Kidney capillary endothelial cell (primary cell): Measurements from ENCODE around the gene DCTN5.
"Not testable (repeated sequence)": the region's sequence is repeated elsewhere in the genome, so short reads cannot be mapped to it uniquely, and the experiment has no call there.

Source experiments
- DNase-seq: peaks from one replicate; pipeline ENCODE4 v3.0.0-alpha.2; 2018; ENCODE audit warnings: low spot score

Gene DCTN5

DNA sequence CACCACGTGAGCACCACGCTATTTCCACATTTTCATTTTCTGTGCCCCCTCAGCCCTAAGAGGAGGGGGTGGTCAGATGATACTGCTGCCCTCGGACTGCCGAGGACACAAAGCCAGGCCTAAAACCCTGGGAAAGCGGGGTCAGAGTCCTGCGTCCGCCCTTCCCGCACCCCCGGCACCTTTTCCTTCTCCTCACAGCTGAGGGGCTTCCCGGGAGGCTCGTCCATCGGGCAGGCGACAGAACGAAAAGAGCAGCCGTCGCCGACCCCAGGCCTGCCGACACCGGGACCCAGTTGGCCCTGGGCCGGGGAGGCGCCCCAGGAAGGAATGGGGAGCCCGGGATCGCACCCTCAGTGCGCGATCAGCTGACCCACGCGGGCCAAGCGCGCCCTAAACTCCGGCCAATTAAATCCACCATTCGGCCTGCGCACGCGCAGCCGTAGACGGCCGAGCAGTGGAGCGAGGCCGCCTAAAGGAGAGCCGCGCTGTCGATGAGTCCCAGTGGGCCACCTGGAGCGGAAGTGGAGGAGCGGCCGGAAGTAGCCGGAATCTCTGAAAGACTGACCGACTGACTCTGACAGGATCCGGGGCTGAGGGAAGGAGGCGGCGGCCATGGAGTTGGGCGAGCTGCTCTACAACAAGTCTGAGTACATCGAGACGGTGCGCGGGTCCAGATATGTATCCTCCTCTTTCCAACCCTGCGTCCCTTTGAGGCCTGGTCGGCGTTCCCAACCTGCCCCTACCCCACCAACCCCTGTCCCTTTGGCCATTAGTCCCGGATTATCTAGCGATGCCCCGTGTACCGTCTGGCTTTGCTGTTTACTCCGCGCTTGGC lies at the start of gene DCTN5, which contains the start of gene PALB2:
TSS of gene DCTN5 (plus strand) at position 536 of the 835 bp plus-strand sequence. CDS start at position 613, 77 bp downstream.
TSS of gene PALB2 (minus strand) at position 380 of the 835 bp plus-strand sequence. CDS start at position 227, 153 bp downstream.
- peak; percentile 94 for DNase-seq

DNA sequence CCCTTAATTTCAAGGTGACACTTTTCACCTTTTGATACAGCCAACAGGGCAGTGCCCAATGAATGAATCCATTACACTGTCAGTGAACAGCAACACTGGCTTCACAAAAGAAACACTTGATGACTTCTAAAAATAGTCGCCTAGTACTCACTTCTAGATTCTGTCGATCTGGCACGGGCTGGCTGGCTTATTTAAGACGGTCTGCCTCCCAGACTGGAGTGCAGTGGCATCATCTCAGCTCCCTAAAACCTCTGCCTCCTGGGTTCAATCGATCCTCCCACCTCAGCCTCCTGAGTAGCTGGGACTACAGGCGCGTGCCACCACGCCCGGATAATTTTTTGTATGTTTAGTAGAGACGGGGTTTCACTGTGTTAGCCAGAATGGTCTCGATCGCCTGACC lies 47.1 kb upstream of the DCTN5 start:
- no peak for DNase-seq

DNA sequence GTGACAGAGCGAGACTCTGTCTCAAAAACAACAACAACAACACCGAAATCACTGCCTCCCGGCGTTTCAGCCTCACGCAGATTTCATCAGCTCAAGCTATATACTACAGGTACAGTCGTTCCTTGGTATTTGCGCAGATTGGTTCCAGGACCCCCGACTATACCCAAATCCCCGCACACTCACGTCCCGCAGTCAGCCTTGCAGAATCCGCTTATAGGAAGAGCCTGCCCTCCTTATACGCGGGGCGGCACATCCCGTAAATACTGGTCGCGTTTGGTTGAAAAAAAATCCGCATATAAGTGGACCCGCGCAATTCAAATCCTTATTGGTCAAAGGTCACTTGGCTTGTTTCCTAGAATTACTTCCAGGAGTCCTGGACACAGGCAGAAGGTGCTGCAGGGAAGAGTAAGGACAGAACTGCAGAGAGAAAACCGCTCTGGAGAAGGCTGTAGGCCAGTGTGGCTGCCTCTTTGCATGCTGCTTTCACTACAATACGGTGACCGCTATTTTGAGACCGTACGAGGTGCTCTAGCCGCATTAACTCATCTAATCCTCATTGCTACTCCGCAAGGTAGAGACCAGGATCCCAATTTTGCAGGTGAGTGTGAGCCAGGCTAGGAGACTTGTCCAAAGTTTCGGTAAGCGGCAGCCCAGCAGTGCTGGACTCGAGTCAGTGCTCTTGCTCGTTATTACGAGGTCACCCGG lies 45.9 kb upstream of the DCTN5 start:
- DNase-seq: peak; percentile 12

DNA sequence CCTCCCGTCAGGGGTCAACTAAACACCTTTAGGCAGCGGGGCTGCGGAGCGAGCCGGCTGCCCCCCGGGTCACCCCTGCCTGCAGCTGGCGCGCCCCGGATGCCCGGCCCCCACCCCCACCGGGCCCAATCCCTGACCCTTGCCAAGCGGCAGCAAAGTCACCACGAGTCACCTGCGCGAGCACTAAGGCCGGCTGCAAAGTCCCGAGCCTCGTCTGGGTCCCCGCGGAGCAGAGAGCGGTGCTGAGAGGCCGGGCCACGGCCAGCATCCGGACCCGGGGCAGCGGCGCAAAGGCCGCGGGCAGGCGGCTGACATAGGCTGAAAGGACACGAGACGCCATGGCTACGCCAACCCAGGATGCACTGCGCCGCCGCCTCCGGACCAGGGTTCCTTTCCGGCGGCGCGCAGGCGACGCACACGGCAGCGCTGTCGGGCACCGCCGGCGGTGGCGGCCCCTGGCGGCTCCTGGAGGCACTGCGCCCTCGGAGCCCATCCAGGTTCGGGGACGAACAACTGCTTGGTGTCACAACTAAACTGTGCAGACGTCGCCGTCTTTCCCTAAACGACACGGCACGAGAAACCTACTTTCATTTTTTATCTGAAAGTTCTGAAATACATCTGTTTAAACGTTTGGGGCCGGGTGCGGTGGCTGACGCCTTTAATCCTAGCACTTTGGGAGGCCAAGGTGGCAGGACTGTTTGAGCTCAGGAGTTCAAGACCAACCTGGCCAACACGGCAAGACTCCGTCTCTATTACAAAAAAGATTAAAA lies 45.1 kb upstream of the DCTN5 start, which contains the start of gene NDUFAB1:
TSS of gene NDUFAB1 (minus strand) at position 366 of the 770 bp plus-strand sequence. CDS start at position 340, 26 bp downstream.
- DNase-seq: peak; percentile 91

DNA sequence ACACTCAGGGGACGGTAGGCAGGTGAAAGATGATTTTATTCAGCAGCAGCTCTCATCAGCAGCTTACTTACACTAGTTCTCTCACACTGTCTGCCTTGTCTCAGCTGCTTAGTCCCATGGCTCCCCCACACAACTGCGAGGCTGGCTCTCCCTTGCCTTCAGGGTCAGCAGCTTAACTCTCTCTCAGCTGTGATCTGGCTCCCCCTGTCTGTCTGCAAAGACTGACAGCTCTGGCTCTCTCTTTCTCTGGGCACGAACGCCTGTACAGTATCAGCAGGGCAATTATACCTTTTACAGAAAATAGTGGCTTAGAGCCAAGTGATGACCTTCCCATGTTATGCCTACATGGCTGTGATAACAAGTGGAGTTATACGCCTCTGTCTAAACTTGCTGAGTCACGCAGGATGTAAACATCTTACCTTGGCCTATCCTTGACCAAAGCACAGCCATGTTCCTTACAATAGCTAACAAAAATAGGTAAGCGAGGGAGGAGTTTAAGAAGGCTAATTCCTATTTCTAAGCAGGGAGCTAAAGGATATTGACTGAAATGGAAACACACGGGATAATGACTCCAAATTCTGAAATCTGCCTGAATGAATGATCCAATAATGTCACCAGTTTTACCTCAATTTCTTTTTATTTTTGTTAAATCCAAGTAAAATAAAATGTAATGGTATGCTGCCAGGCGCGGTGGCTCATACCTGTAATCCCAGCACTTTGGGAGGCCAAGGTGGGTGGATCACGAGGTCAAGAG lies 44.1 kb upstream of the DCTN5 start:
- DNase-seq: peak; percentile 21

DNA sequence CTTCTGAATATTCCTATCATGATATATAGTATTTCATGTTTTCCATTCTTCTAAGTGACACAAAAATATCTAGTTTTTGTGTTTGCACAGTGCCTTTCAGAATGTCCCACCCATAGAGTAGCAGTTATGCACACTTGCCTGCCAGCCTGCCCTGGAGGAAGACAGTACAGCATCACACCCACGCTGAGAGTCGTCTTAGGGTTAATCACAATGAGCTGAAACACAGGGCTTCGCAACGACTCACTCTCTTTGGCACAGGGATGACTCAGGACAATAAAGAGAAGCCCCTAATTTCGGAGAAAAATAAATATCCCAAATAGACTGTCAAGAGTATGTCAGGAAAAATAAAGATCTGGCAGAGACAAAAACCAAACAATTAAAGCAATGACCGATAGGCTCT lies 33.5 kb upstream of the DCTN5 start:
- peak; percentile 53 for DNase-seq

DNA sequence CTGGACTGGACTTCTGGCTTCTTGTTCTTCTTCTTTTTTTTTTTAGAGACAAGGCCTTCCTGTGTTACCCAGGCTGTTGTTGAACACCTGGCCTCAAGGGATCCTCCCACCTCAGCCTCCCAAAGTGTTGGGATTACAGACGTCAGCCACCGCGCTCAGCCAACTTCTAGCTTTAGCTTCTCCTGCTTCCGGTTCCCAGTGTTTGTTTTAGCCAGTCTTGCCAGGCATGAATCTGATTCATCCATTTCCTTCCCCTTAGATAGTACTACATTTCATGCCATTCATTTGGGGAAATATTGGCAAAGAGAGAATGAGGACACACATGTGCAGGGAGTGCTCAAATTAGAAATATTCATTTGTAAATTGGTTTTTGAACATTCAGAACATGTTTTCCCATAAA lies 33.1 kb upstream of the DCTN5 start:
- peak; percentile 76 for DNase-seq

DNA sequence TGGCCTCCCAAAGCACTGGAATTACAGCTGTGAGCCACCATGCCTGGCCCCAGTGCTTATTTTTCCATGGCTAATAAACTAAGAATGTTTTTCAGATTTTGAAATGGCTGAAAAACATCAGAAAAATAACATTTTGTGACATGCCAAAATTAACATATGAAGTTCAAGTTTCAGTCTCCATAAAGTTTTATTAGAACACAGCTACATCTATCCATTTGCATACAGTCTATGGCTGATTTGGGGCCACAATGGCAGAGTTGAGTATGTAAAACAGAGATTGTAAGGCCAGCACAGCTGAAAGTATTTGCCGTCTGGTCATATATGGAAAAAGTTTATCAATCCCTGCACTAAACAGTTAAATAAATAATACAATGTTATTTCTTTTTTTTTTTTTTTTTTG lies 31.3 kb upstream of the DCTN5 start:
- no peak for DNase-seq

DNA sequence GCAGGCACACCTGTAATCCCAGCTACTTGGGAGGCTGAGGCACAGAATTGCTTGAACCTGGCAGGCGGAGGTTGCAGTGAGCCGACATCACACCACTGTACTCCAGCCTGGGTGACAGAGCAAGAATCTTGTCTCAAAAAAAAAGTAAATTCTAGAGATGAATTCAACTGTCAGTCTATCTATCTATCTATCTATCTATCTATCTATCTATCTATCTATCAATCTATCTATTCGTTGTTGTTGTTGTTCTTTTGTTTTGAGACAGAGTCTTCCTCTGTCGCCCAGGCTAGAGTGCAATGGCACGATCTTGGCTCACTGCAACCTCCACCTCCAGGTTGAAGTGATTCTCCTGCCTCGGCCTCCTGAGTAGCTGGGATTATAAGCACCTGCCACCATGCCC lies 30.4 kb upstream of the DCTN5 start:
- not testable (repeated sequence) for DNase-seq

DNA sequence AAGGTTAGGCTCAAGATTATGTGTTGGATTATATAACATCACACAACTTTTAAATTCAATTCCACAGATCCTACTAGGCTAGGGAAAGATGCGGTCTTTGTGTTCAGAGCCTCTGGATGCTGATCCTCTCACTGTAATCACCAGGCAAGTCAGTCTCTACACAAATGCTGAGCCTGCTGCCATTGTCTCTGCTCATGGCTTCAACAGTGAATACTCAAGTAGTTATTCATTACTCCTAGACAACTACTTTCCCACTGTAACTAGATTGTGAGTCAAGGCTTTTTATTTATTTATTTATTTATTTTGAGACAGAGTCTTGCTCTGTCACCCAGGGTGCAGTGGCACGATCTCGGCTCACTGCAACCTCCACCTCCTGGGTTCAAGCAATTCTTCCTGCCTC lies 29.3 kb upstream of the DCTN5 start:
- DNase-seq: no peak

DNA sequence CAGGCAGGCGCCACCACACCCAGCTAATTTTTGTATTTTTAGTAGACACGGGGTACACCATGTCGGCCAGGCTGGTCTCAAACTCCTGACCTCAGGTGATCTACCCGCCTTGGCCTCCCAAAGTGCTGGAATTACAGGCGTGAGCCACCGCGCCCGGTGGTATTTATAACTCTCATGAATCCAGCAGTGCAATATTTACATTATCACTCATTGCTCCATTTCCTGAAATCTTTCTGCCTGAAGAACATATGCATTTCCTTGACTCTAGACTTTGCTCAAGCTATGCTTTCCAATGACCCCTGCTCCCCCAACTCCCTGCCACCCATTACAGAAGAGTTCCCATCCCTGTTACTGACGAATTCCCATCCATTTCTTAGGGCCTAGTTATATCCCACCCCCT lies 25.5 kb upstream of the DCTN5 start:
- no peak for DNase-seq

DNA sequence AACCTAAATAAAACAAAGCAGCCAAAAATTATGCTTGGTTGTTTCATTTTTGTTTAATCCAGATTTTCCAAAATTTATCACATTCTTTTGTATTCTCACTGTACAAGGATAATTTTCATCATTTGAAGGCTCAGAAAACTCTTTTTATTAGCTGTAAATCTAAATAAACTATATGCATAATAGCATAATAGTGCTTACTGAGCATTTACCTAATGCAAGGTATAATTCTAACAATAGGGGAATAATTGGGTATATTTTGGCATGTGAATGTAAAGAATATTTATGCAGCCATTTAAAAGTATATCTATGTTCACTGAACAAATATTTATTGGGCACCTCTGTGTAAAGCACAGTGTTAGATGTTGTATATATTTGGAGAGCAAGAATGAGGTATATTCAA lies 17.2 kb upstream of the DCTN5 start:
- no peak for DNase-seq

DNA sequence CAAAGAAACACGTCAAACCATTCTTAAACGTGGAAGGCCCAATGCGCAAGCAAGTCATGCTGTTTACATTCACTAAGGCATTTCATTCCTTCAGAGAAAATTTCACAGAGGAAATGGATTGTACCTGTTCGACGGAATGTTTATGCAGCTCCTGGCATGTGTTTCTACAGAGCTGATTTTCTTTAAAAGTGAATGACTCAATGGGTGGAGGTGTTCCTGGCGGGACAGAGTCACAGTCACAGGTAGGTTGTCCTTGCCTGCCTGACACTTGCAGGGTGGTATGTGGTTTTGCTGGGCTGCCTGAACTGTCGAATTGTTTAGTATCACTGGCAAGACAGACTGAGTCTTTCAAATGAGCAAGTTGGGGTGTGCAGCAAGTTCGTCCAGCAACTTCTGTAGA lies 11.8 kb upstream of the DCTN5 start:
- no peak for DNase-seq

DNA sequence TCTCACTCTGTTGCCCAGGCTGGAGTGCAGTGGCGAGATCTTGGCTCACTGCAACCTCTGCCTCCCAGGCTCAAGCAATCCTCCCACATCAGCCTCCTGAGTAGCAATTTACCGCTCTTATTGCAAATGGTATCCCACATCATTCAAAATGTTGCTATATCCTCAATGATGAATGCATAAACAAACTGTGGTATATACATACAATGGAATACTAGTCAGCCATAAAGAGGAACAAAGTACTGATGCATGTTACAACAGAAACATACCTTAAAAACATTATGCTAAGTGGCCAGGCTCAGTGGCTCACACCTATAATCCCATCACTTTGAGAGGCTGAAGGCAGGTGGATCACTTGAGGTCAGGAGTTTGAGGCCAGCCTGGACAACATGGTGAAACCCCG lies 9.4 kb upstream of the DCTN5 start:
- not testable (repeated sequence) for DNase-seq

DNA sequence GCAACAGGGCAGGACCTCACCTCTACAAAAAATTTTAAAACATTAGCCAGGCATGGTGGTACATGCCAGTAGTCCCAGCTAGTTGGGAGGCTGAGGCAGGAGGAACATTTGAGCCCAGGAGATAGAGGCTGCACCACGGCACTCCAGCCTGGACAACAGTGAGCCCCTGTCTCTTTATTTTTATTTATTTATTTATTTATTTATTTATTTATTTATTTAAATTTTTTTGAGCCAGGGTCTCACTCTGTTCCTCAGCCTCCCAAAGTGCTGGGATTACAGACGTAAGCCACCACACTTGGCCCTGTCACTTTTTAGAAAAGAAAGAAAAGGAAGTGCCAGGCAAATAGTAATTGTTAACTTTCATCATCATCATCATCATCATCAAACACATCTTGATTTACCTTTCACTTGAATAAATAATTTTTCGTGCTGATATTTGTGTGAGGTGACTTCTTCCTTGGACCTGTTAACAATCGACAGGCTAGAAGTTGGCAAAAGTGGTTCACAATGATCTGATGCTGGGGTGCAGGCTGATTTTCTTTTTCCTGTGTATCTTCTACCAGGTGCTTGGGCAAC lies 6.7 kb upstream of the DCTN5 start:
- no peak for DNase-seq

DNA sequence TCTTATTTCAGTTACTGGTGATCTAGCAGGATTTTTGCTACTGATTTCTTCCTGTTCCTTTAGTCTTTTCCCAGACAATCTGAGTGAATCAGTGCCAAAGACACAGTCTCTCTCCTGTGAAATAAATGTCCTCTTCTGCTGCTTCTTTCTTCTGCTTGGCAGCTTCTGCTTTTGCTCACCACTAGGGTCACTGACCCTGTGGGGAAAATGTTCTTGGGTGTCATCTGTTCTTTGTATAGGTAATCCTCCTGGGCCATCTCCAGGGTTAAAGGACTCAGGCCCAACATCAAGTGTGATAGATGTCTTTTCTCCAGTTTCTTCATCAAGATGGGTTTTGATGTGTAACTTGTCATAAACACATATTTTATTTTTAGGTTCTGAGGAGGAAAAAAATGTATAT lies 5.3 kb upstream of the DCTN5 start:
- no peak for DNase-seq

DNA sequence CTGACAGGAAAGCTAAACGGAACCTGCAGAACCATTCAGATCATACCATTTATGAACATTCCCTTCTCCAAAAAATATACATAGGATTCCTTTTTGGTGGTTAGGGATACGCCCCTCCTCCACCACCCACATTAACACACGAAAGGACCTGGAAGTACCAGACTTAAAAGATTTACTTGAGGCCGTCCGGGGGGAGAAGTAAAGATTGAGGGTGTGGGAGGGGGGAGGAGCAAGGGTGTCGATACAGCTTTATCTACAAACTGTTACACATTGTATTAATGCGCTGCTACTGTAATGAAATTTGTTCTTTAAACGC lies 693 bp upstream of the DCTN5 start:
- DNase-seq: peak; percentile 5

DNA sequence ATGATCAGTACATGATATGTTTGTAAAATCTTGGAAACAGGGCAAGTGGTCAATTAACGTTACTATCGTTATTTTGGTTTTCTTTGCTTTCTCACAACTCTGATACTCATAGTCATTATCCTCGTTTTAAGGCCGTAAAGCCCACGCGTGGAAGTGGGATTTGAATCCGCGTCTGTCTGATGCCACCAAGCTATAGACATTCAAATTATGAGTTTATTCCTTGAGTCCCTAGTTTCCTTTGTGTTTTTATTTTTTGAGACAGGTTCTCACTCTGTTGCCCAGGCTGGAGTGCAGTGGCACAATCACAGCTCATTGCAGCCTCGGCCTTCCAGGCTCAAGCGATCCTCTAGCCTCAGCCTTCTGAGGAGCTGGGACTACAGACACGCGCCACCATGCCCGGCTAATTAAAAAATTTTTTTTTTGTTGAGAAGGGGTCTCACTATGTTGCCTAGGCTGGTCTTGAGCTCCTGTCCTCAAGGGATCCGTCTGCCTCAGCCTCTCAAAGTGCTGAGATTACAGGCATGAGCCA lies 1.0 kb downstream of the DCTN5 start:
- DNase-seq: no peak

DNA sequence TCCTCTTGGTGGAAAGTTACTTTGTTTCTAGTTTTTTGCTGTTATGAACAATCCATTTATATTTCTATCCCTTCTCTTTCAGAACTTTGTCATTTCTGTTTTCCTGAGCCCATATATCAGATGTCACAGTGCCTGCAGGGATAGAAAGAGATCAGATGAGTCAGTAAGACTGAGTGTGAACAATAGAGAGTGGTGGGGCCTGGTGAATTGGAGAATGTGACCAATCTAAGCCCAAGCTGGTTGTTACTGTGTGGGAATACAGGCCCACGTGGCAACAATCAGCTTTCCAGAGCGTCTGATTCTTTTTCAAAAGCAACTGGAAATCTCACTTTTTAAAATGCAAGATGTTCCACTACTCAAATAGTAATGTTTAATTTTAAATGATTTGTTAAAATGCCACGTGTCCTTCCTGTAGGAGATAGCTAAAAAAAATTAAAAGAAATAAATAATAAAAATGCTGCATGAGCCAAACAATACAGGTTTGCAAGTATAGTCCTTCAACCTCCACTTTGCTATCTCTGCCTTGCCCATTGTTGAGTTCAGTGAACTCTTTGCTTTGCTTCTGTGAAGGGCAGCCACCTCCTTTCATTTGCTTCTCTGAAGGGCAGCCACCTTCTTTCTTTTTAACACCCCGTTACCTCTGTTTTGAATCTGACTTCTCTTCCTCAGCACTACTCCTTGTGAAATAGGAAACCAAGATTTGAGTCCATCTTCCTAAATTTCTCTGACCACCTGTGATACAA lies 9.6 kb downstream of the DCTN5 start:
- peak; percentile 34 for DNase-seq

DNA sequence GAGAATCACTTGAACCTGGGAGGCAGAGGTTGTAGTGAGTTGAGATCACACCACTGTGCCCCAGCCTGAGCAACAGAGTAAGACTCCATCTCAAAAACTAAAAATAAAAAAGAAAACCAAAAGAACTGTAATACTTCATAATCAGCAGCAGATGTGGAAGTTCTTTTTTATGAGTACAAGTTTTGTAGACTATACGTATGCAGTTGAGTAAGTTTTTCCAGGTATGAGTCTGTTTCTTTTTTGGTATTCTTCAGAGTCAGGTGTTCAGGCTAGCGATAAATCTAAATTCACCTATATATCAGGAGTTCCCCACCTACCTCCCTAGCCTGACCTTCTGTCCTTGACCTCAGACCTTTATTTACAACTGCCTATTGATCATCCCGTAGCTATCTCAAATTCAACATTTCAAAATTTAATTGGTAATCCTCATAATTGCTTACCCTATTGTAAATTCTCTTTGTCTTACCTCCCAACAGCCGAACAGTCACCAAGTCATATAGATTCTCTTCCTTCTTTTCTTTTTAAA lies 10.7 kb downstream of the DCTN5 start:
- no peak for DNase-seq
